Measurements from ENCODE around the gene SYNDIG1. TPM values are rescaled to one million over a fixed set of nuclear protein-coding genes. Genes with fewer than 3 reads are reported as not detected.

Gene SYNDIG1
- total and polyA plus RNA-seq, 5 donors from 2014 or later = not detected

DNA sequence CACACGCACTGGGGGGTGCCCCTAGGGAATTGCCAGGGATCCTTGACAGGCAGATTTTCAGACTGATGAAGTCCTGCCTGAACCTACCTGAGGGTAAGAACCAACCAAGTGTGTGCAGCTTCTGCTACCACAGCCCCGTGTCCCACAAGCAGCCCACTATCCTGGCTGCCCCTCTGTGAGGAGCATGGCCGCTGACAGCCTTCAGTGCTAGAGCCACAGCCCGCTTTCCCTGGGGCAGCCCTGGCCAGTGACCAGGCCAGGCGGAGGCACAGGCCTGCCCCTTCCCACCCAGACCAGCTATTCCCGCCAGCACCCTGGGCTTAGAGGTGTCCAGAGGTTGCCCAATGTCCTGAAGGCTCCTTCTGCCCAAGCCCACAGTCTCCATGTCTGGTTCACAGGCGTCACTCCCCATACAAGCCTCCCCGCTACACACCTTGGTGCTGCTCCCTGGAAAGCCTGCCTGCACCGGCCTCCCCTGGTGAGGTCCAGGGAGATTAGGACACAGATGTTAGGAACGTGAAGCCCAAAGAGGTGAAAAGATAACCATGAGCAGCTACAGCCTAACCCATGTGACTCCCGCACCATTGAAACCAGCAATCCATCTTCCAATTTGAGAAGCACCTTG lies 207.0 kb downstream of the SYNDIG1 start:
- no peak for DNase-seq
- H3K4me3 Mint-ChIP-seq = no peak overlapping the region
- no peak overlapping the region for H3K27ac Mint-ChIP-seq
- H3K27ac ChIP-seq (ENCODE audit: insufficient read depth, low read length, poor library complexity, severe bottlenecking) = no peak overlapping the region
- no peaks in the 10 kb centered on the region for H3K36me3 Mint-ChIP-seq
- ATAC-seq (ENCODE audit: low read depth in 2 of 2) = no peak
- no peaks in the 10 kb centered on the region for H3K4me1 Mint-ChIP-seq
- H3K4me1 ChIP-seq (ENCODE audit: control insufficient read depth, insufficient read depth, low read length, poor library complexity, severe bottlenecking) = no peaks in the 10 kb centered on the region
- no peak overlapping the region for H3K4me3 ChIP-seq (ENCODE audit: low read depth, low read length)
- no peaks in the 10 kb centered on the region for H3K27me3 ChIP-seq (ENCODE audit: control insufficient read depth, insufficient read depth, low read length)
- H3K9me3 ChIP-seq (ENCODE audit: control insufficient read depth in 2 of 2, low read length in 2 of 2) = no peaks in the 10 kb centered on the region
- no peaks in the 10 kb centered on the region for H3K36me3 ChIP-seq (ENCODE audit: control insufficient read depth, insufficient read depth, low read length)
- peaks cover 0 to 2% (median 0%) of the 10 kb centered on the region in 7 donors for H3K9me3 Mint-ChIP-seq
- no peaks in the 10 kb centered on the region for H3K27me3 Mint-ChIP-seq

DNA sequence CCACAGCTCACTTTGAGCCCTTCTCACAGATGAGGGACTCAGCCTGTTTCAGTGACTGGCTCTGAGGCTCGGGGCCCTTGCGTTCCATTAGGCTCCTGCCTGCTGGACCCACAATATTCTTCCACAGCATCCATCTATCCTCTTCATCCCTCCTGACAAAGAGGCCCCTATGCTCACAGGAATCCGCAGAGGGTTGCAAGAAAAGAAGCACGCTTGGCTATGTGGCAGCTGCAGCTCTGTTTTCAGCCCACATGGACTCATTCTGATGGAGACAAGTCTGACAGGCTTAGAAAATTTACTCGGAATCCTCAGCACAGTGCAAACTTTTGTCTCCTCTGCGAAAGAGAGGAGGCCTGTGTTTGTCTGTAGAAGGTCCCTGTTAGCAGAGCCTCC lies 207.5 kb downstream of the SYNDIG1 start:
- DNase-seq (no peak), ATAC-seq (ENCODE audit: low read depth in 2 of 2) (no peak)
- no peak overlapping the region for H3K4me3 Mint-ChIP-seq
- peaks cover 0 to 2% (median 0%) of the 10 kb centered on the region in 7 donors for H3K9me3 Mint-ChIP-seq
- H3K27me3 Mint-ChIP-seq = no peaks in the 10 kb centered on the region
- no peaks in the 10 kb centered on the region for H3K4me1 ChIP-seq (ENCODE audit: control insufficient read depth, insufficient read depth, low read length, poor library complexity, severe bottlenecking)
- no peaks in the 10 kb centered on the region for H3K36me3 Mint-ChIP-seq
- H3K27ac Mint-ChIP-seq = no peak overlapping the region
- no peak overlapping the region for H3K4me3 ChIP-seq (ENCODE audit: low read depth, low read length)
- no peaks in the 10 kb centered on the region for H3K36me3 ChIP-seq (ENCODE audit: control insufficient read depth, insufficient read depth, low read length)
- no peaks in the 10 kb centered on the region for H3K27me3 ChIP-seq (ENCODE audit: control insufficient read depth, insufficient read depth, low read length)
- H3K4me1 Mint-ChIP-seq = no peaks in the 10 kb centered on the region
- no peak overlapping the region for H3K27ac ChIP-seq (ENCODE audit: insufficient read depth, low read length, poor library complexity, severe bottlenecking)
- no peaks in the 10 kb centered on the region for H3K9me3 ChIP-seq (ENCODE audit: control insufficient read depth in 2 of 2, low read length in 2 of 2)

DNA sequence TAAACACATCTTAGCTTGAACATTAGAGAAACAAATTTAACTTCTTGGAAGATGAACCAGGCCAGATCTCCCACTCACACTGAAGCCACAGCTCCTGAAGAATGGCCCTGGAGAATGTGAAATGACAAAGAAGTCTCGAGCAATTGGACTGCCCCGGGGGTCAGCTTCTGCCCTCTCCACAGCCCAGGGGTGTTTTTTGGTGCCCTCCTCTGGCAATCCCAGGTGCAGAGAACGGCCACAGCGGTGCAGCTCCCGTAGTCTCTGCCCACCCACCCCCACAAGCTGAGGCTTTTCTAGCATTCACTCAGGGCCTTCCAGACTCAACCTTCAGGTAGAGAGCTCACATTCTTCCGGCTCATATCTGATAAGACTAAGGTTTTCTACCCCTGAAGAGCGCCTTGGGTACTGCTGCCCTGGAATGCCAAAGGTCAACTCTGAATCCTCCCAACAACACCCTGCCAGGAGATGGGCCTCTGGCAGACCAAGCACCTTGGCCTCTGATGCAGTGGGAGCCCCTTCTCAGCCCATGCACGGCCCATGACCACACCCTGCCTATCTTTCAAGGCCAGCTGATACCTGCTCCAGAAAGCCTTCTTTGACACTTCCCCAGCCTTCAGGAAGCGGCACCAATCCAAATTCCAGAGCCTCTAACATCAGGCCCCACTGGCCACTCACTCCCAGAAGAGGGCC lies 208.3 kb downstream of the SYNDIG1 start:
- DNase-seq (no peak), ATAC-seq (ENCODE audit: low read depth in 2 of 2) (no peak)
- H3K4me3 ChIP-seq (ENCODE audit: low read depth, low read length) = no peak overlapping the region
- no peaks in the 10 kb centered on the region for H3K36me3 Mint-ChIP-seq
- H3K36me3 ChIP-seq (ENCODE audit: control insufficient read depth, insufficient read depth, low read length) = no peaks in the 10 kb centered on the region
- no peaks in the 10 kb centered on the region for H3K4me1 Mint-ChIP-seq
- no peaks in the 10 kb centered on the region for H3K9me3 ChIP-seq (ENCODE audit: control insufficient read depth in 2 of 2, low read length in 2 of 2)
- no peaks in the 10 kb centered on the region for H3K27me3 ChIP-seq (ENCODE audit: control insufficient read depth, insufficient read depth, low read length)
- H3K9me3 Mint-ChIP-seq = peaks cover 0 to 2% (median 0%) of the 10 kb centered on the region in 7 donors
- H3K4me1 ChIP-seq (ENCODE audit: control insufficient read depth, insufficient read depth, low read length, poor library complexity, severe bottlenecking) = no peaks in the 10 kb centered on the region
- H3K27ac ChIP-seq (ENCODE audit: insufficient read depth, low read length, poor library complexity, severe bottlenecking) = no peak overlapping the region
- no peak overlapping the region for H3K27ac Mint-ChIP-seq
- H3K4me3 Mint-ChIP-seq = no peak overlapping the region
- no peaks in the 10 kb centered on the region for H3K27me3 Mint-ChIP-seq

- no peaks in the 10 kb centered on the region for H3K36me3 Mint-ChIP-seq
- H3K4me1 Mint-ChIP-seq = no peaks in the 10 kb centered on the region
- H3K27ac ChIP-seq (ENCODE audit: insufficient read depth, low read length, poor library complexity, severe bottlenecking) = no peak overlapping the region
- H3K27me3 Mint-ChIP-seq = no peaks in the 10 kb centered on the region
- no peak overlapping the region for H3K4me3 ChIP-seq (ENCODE audit: low read depth, low read length)
- no peaks in the 10 kb centered on the region for H3K9me3 ChIP-seq (ENCODE audit: control insufficient read depth in 2 of 2, low read length in 2 of 2)
- peaks cover 0 to 2% (median 0%) of the 10 kb centered on the region in 7 donors for H3K9me3 Mint-ChIP-seq
- H3K27me3 ChIP-seq (ENCODE audit: control insufficient read depth, insufficient read depth, low read length) = no peaks in the 10 kb centered on the region
- H3K4me1 ChIP-seq (ENCODE audit: control insufficient read depth, insufficient read depth, low read length, poor library complexity, severe bottlenecking) = no peaks in the 10 kb centered on the region
- no peak overlapping the region for H3K4me3 Mint-ChIP-seq
- ATAC-seq (ENCODE audit: low read depth in 2 of 2) = no peak
- DNase-seq = no peak
- no peak overlapping the region for H3K27ac Mint-ChIP-seq
- no peaks in the 10 kb centered on the region for H3K36me3 ChIP-seq (ENCODE audit: control insufficient read depth, insufficient read depth, low read length)
Measured at GRCh38 chr20:24678351-24679106, 209.1 kb downstream of the SYNDIG1 start.

- no peak overlapping the region for H3K4me3 Mint-ChIP-seq
- no peaks in the 10 kb centered on the region for H3K36me3 Mint-ChIP-seq
- no peak overlapping the region for H3K4me3 ChIP-seq (ENCODE audit: low read depth, low read length)
- no peak overlapping the region for H3K27ac Mint-ChIP-seq
- no peak overlapping the region for H3K27ac ChIP-seq (ENCODE audit: insufficient read depth, low read length, poor library complexity, severe bottlenecking)
- no peaks in the 10 kb centered on the region for H3K27me3 Mint-ChIP-seq
- H3K9me3 Mint-ChIP-seq = peaks cover 0 to 2% (median 0%) of the 10 kb centered on the region in 7 donors
- no peaks in the 10 kb centered on the region for H3K27me3 ChIP-seq (ENCODE audit: control insufficient read depth, insufficient read depth, low read length)
- DNase-seq (no peak), ATAC-seq (ENCODE audit: low read depth in 2 of 2) (no peak)
- no peaks in the 10 kb centered on the region for H3K4me1 ChIP-seq (ENCODE audit: control insufficient read depth, insufficient read depth, low read length, poor library complexity, severe bottlenecking)
- H3K4me1 Mint-ChIP-seq = no peaks in the 10 kb centered on the region
- no peaks in the 10 kb centered on the region for H3K36me3 ChIP-seq (ENCODE audit: control insufficient read depth, insufficient read depth, low read length)
- H3K9me3 ChIP-seq (ENCODE audit: control insufficient read depth in 2 of 2, low read length in 2 of 2) = no peaks in the 10 kb centered on the region
Measured at GRCh38 chr20:24679448-24680047, 210.1 kb downstream of the SYNDIG1 start.

DNA sequence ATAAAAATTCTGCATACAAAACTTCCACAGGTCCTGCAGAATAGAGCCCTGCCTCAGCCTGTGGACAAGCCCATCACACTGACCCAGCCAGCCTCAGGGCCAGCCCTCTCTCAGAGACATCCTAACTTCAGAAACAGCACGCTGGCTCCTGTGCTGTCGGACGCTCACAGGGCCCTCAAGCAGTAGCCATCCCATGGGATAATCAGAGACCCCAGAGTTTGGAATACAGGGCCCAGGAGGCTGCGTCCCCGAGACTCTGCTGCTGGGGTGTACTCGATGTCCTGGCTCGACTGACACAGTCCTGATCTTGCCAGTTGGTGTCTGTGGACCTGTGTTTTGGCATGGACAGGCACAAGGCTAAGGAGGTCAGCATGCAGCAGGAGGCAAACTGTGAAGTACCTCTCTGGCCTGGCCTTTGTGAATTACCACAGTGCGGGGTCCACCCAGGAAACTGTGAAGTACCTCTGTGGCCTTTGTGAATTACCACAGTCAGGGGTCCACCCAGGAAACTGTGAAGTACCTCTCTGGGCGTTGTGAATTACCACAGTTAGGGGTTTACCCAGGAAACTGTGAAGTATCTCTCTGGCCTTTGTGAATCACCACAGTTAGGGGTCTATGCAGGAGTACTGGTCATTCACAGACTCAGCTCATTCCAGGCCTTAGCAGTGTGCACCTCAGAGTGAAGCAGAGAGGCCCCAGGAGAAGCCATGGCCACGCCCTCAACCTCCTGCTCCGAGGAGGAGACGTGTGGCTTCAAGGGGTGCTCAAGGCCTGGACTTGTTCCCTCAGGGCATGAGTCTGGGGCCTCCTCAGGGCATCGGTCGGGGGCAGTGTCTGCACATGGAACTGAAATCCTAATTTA lies 212.4 kb downstream of the SYNDIG1 start:
- no peaks in the 10 kb centered on the region for H3K36me3 ChIP-seq (ENCODE audit: control insufficient read depth, insufficient read depth, low read length)
- H3K27ac ChIP-seq (ENCODE audit: insufficient read depth, low read length, poor library complexity, severe bottlenecking) = no peak overlapping the region
- ATAC-seq (ENCODE audit: low read depth in 2 of 2) = no peak
- no peaks in the 10 kb centered on the region for H3K4me1 ChIP-seq (ENCODE audit: control insufficient read depth, insufficient read depth, low read length, poor library complexity, severe bottlenecking)
- Mint-ChIP-seq H3K9me3 (peaks cover 0 to 2% (median 0%) of the 10 kb centered on the region in 7 donors), H3K27ac (peak overlapping the region in 1 of 3 donors; percentile 31), H3K36me3 (no peaks in the 10 kb centered on the region), H3K27me3 (no peaks in the 10 kb centered on the region), H3K4me1 (no peaks in the 10 kb centered on the region), H3K4me3 (no peak overlapping the region)
- H3K4me3 ChIP-seq (ENCODE audit: low read depth, low read length) = no peak overlapping the region
- no peaks in the 10 kb centered on the region for H3K27me3 ChIP-seq (ENCODE audit: control insufficient read depth, insufficient read depth, low read length)
- no peaks in the 10 kb centered on the region for H3K9me3 ChIP-seq (ENCODE audit: control insufficient read depth in 2 of 2, low read length in 2 of 2)
- DNase-seq = no peak

- DNase-seq (no peak), ATAC-seq (ENCODE audit: low read depth in 2 of 2) (no peak)
- Histone ChIP-seq H3K4me3 (ENCODE audit: low read depth, low read length) (no peak overlapping the region), H3K4me1 (ENCODE audit: control insufficient read depth, insufficient read depth, low read length, poor library complexity, severe bottlenecking) (no peaks in the 10 kb centered on the region), H3K27ac (ENCODE audit: insufficient read depth, low read length, poor library complexity, severe bottlenecking) (no peak overlapping the region), H3K27me3 (ENCODE audit: control insufficient read depth, insufficient read depth, low read length) (no peaks in the 10 kb centered on the region), H3K9me3 (ENCODE audit: control insufficient read depth in 2 of 2, low read length in 2 of 2) (no peaks in the 10 kb centered on the region), H3K36me3 (ENCODE audit: control insufficient read depth, insufficient read depth, low read length) (no peaks in the 10 kb centered on the region)
- Mint-ChIP-seq H3K4me1 (no peaks in the 10 kb centered on the region), H3K36me3 (no peaks in the 10 kb centered on the region), H3K27me3 (no peaks in the 10 kb centered on the region), H3K27ac (peak overlapping the region in 1 of 3 donors; percentile 31), H3K9me3 (peaks cover 0 to 2% (median 0%) of the 10 kb centered on the region in 7 donors), H3K4me3 (no peak overlapping the region)
Measured at GRCh38 chr20:24682496-24682985, 213.1 kb downstream of the SYNDIG1 start.

Data from CD4-positive, CD25-positive, alpha-beta regulatory T cell (primary cell).